Muscle layer of duodenum (tissue), 2 donors: ENCODE measurements around the gene MYO16.

Experiments
- H3K27ac ChIP-seq: one replicate; pipeline ENCODE4 v1.7.0; 2013; ENCODE audit warnings: mild to moderate bottlenecking, low read length
- H3K27me3 ChIP-seq: one replicate; pipeline ENCODE4 v1.7.0; 2013; ENCODE audit warnings: low read depth, mild to moderate bottlenecking, control low read depth, low read length
- H3K36me3 ChIP-seq, 2 donors: one replicate each; pipeline ENCODE4 v1.7.0; 2013; ENCODE audit warnings: low read length in 2 of 2, control low read depth in 1 of 2, mild to moderate bottlenecking in 1 of 2; ENCODE audit not compliant: insufficient read depth in 2 of 2, control insufficient read depth in 1 of 2
- H3K4me1 ChIP-seq, 2 donors: one replicate each; pipeline ENCODE4 v1.7.0; 2013; ENCODE audit warnings: low read length in 2 of 2, mild to moderate bottlenecking in 2 of 2, control low read depth in 1 of 2, moderate library complexity in 1 of 2; ENCODE audit not compliant: insufficient read depth in 2 of 2, control insufficient read depth in 1 of 2
- H3K4me3 ChIP-seq, 2 donors: one replicate each; pipeline ENCODE4 v1.7.0; 2013; ENCODE audit warnings: low read length in 2 of 2, low read depth in 1 of 2, mild to moderate bottlenecking in 1 of 2
- H3K9me3 ChIP-seq, 2 donors: one replicate each; pipeline ENCODE4 v1.7.0; 2013; ENCODE audit warnings: low read length in 2 of 2, control low read depth in 1 of 2, mild to moderate bottlenecking in 1 of 2; ENCODE audit not compliant: control insufficient read depth in 1 of 2
- donor health status: healthy.

Gene MYO16

DNA sequence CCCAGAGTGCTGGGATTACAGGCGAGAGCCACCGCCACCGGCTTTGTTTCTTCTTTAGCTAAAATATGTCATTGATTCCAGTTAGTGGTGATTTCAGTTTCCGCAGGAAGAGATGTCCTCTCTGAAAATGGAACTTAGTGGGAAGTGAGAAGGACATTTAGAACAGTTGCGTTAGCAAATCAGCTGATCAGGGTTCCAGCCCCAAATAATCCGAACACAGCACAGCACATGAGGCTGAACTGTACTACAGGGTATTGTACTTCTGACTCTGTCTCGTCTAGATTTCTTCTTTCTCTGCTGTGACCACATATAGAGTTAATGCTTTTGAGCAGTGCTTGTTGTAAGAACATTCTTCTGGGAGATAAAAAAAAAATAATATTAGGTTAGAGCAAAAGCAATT, 314.4 kb downstream of the MYO16 start:
- H3K36me3 ChIP-seq = no peaks in the 10 kb centered on the region
- H3K4me1 ChIP-seq = no peaks in the 10 kb centered on the region
- no peak overlapping the region for H3K4me3 ChIP-seq
- no peaks in the 10 kb centered on the region for H3K9me3 ChIP-seq
- no peak overlapping the region for H3K27ac ChIP-seq
- no peaks in the 10 kb centered on the region for H3K27me3 ChIP-seq

DNA sequence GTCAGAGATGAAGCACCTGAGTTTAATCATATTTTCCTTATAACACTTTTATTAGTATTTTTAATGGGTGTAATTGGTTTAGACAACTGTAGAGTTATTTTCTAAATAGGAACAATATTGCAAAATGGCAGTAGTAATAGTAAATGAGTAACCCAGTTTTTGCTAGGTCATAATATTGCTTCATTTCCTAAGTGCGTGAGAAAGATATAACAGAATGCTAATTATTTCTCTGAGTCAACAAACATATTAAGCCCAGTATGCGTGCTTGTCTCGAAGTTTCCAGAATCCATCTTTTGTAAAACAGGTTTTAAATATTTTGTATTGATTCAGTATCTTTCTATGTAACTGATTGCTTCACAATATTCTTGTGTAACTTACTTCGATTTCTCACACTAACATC, 315.3 kb downstream of the MYO16 start:
- Histone ChIP-seq H3K9me3 (no peaks in the 10 kb centered on the region), H3K27me3 (no peaks in the 10 kb centered on the region), H3K36me3 (no peaks in the 10 kb centered on the region), H3K4me3 (no peak overlapping the region), H3K27ac (no peak overlapping the region), H3K4me1 (no peaks in the 10 kb centered on the region)

DNA sequence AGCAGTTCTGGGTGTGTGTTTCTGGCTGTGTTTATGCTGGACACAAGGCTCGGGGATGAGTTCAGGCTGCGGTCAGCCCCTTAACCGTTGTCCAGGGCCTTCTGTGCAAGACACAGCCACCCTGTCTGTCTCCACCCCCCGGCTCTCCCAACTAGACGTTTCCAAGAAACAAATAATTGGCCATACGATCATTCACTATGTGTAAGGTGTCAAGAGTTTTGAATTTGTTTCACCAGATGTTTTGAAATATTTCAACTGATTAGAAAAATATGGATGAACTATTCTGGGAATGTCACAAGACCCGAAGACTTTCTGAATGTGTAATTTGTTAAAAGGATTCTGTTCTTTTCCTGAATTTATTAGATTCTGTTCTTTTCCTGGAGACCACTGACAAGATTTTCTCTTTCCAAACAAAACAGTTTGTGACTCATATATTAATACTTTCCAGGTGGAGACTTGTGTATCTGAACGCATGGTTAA, 318.2 kb downstream of the MYO16 start:
- H3K36me3 ChIP-seq = no peaks in the 10 kb centered on the region
- H3K4me3 ChIP-seq = no peak overlapping the region
- H3K27me3 ChIP-seq = no peaks in the 10 kb centered on the region
- H3K9me3 ChIP-seq = no peaks in the 10 kb centered on the region
- H3K27ac ChIP-seq = no peak overlapping the region
- no peaks in the 10 kb centered on the region for H3K4me1 ChIP-seq

DNA sequence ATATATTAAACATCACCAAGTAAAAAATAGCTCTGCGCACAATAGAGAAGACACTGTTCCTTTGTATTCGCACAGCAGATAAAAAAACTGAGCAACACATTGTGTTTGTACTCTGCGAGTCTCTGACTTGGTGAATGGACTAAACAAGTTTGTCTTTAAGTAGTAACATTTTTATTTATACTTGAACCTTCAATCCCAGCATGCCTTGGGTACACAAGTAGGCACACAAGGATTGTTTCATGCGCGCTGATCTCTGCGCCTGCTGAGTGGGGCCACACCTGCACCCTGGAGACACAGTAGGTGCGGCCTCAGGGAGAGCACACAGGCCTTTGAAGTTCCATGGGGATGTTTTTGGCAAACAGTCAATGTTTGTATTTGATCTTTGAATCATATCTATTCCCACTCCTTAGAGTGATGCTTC, 318.9 kb downstream of the MYO16 start:
- Histone ChIP-seq H3K4me3 (no peak overlapping the region), H3K36me3 (no peaks in the 10 kb centered on the region), H3K9me3 (no peaks in the 10 kb centered on the region), H3K27me3 (no peaks in the 10 kb centered on the region), H3K4me1 (no peaks in the 10 kb centered on the region), H3K27ac (no peak overlapping the region)

DNA sequence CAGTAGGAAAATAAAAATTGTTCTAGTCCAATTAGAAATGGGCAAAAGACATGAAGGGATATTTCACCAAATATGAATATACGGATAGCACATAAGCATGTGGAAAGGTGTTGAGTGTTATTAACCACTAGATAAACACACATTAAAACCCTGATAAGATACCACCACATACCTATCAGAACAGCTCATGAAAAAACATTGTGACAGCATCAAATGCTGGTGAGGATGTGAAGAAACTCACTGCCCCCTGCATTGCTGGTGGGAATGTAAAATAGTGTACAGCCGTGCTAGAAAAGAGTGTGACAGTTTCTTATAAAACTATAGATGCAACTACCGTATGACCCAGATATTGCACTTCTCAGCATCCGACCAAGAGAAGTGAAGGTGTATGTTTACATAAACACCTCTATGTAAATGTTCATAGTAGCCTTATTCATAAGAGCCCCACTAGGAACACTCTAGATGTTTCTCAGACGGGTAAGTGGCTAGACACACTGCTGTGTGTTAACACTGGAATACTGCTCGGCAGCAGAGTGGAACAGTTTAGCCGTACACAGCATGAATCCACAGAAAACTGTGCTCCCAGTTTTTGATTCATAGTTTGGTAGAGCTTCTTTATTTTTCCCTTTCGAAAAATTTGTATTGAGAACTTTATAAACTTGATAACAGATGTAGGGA, 321.1 kb downstream of the MYO16 start:
- Histone ChIP-seq H3K27me3 (no peaks in the 10 kb centered on the region), H3K9me3 (no peaks in the 10 kb centered on the region), H3K27ac (no peak overlapping the region), H3K4me3 (no peak overlapping the region), H3K36me3 (no peaks in the 10 kb centered on the region), H3K4me1 (no peaks in the 10 kb centered on the region)

DNA sequence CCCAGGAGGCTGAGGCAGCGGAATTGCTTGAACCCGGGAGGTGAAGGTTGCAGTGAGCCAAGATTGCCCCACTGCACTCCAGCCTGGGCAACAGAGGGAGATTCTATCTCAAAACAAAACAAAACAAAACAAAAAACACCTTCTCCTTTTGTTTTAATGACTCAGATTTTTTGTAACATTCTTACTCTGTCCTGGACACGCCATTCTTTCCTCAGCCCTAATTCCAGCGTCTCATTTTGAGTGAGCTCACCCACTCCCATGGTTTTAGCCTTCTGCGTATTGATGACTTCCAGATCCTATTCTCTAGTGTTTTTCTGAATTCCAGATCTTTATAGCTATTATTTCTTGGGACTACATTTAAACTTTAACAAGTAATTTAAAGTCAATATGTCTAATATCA, 326.3 kb downstream of the MYO16 start:
- Histone ChIP-seq H3K9me3 (no peaks in the 10 kb centered on the region), H3K27me3 (no peaks in the 10 kb centered on the region), H3K36me3 (no peaks in the 10 kb centered on the region), H3K27ac (no peak overlapping the region), H3K4me3 (no peak overlapping the region), H3K4me1 (peaks cover 0 to 12% of the 10 kb centered on the region in 2 donors)

DNA sequence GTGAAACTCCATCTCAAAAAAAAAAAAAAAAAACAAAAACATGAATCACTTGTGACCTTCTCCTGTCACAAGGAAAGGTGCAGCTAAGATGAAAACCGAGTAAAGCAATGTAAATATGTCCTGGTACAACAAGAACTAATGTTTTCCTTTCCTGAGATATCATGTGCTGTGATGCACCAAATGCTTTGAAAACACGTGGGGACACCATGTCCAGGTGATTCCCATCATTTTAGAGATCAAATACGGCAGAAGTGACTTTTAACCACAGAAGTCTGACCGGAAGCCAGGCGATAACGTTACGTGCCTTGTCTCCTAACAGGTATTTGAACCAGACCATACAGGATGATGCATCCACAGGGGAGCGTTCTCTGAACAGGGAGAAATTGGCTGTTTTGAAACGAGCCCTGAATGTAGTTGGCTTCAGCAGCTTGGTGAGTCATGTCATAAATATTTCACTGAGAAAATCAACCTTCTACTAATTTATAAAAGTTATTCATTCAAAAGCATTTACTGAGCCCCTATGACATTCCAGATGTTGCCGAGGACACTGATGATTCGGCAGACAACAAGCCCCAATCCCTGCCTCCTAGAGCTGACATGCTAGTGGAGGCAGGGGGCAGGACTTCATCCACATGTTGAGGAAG, 328.1 kb downstream of the MYO16 start:
- Histone ChIP-seq H3K4me1 (peaks cover 0 to 12% of the 10 kb centered on the region in 2 donors), H3K27ac (no peak overlapping the region), H3K9me3 (no peaks in the 10 kb centered on the region), H3K36me3 (no peaks in the 10 kb centered on the region), H3K4me3 (no peak overlapping the region), H3K27me3 (no peaks in the 10 kb centered on the region)

DNA sequence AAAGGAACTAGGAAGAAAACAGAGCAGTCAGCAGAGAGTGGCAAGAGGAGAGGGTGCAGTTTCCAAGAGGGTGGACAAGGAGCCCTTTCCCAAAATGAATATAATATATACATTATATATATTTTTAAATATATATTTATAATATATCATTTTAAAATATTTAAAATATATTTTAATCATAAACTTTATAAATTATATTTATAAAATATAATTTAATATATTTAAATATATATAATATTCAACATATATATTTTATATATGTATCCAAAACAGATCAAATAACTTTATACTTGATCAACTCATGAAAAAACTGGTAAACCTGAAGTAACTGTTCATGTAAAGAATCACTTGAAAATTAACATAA, 328.6 kb downstream of the MYO16 start:
- Histone ChIP-seq H3K27me3 (no peaks in the 10 kb centered on the region), H3K4me3 (no peak overlapping the region), H3K9me3 (no peaks in the 10 kb centered on the region), H3K36me3 (no peaks in the 10 kb centered on the region), H3K27ac (no peak overlapping the region), H3K4me1 (peaks cover 0 to 12% of the 10 kb centered on the region in 2 donors)

DNA sequence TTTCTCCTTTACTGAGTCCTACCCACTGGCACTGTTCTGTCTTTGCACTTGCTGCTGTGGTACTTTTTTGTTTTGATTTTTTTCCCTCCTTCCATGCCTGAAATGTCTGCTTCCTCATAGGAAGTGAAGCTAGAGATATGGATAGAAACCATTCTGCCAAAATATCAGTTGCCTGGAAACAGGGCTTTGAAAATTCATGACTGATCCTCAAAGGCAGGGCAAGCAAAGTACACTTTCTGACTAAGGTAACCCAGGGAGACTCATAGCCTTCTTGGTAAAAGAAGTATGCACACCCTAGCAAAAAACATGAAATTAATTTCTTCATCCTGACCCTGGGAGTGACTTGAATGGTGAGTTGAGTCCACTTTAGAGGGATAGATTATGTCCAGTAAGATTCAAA, 329.8 kb downstream of the MYO16 start:
- Histone ChIP-seq H3K4me3 (no peak overlapping the region), H3K27ac (no peak overlapping the region), H3K9me3 (no peaks in the 10 kb centered on the region), H3K27me3 (no peaks in the 10 kb centered on the region), H3K36me3 (no peaks in the 10 kb centered on the region), H3K4me1 (peaks cover 0 to 12% of the 10 kb centered on the region in 2 donors)

DNA sequence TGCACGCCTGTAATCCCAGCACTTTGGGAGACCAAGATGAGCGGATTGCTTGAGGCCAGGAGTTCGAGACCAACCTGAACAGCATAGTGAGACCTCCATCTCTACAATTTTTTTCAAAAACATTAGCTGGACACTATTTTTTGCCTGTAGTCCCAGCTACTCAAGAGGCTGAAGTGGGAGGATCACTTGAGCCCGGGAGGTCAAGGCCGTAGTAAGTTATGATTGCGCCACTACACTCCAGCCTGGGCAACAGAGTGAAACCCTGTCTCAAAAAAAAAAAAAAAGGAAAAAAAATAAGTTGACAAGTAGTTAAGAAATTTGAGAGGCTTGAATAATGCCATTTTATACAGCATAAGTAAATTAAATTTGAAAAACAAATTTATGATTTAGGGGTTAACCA, 330.6 kb downstream of the MYO16 start:
- H3K27ac ChIP-seq = no peak overlapping the region

DNA sequence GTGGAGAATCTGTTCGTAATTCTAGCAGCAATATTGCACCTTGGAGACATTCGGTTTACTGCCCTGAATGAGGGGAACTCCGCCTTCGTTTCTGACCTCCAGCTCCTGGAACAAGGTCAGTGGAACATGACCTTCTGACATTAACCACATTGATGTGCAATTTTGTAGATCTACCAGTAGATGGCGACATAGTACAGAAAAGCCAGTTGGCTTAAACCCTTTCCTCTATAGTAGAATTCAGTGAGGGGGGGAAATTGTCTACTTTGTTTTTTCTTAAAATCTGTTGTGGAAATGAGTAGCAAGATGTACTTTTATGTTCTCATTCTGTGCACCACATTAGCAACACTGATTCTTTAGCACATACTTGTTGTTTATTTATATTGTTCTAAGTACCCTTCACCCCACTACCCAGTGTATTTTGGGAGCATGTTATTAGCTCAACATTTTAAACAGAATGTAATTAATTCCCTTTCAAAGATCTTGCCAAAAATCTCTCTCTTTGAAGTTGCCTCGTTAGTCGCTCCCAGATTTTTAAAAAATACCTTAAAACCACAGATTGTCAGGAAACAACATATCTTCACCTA, 332.2 kb downstream of the MYO16 start:
- H3K9me3 ChIP-seq = no peaks in the 10 kb centered on the region
- no peaks in the 10 kb centered on the region for H3K27me3 ChIP-seq
- no peak overlapping the region for H3K27ac ChIP-seq
- H3K4me3 ChIP-seq = no peak overlapping the region
- no peaks in the 10 kb centered on the region for H3K36me3 ChIP-seq
- peaks cover 0 to 12% of the 10 kb centered on the region in 2 donors for H3K4me1 ChIP-seq

More for the DNA sequence above, 330.6 kb downstream of the MYO16 start:
- H3K9me3 ChIP-seq = no peaks in the 10 kb centered on the region
- H3K27me3 ChIP-seq = no peaks in the 10 kb centered on the region
- H3K4me3 ChIP-seq = no peak overlapping the region
- H3K36me3 ChIP-seq = no peaks in the 10 kb centered on the region
- peaks cover 0 to 12% of the 10 kb centered on the region in 2 donors for H3K4me1 ChIP-seq
